ENCODE data around the gene SLC1A2. TPM values are rescaled to one million over a fixed set of nuclear protein-coding genes. Genes with fewer than 3 reads are reported as not detected.

Gene SLC1A2
- total and polyA plus RNA-seq, 7 experiments from 2014 or later: 0.13 to 0.69 (median 0.24) TPM; not detected in 4

GRCh38 chr11:35365961-35366360 lies 53.4 kb downstream of the SLC1A2 start:
- Histone ChIP-seq H3K4me1 (ENCODE audit: control insufficient read depth in 2 of 2, insufficient read depth in 2 of 2, low read length in 2 of 2) (peaks cover 0 to 3% of the 10 kb centered on the region in 2 donors), H3K27ac (ENCODE audit: low read depth, low read length) (no peak overlapping the region), H3K36me3 (ENCODE audit: control insufficient read depth in 2 of 3, insufficient read depth in 3 of 3, low read length in 3 of 3) (no peaks in the 10 kb centered on the region), H3K9me3 (ENCODE audit: control insufficient read depth in 2 of 3, low read length in 3 of 3) (peaks cover 0 to 5% (median 0%) of the 10 kb centered on the region in 3 experiments), H3K4me3 (ENCODE audit: low read length) (no peak overlapping the region), H3K27me3 (ENCODE audit: control insufficient read depth in 2 of 2, insufficient read depth in 2 of 2, low read length in 2 of 2) (no peaks in the 10 kb centered on the region)
- peaks cover 0 to 14% (median 2%) of the 10 kb centered on the region in 11 donors for H3K9me3 Mint-ChIP-seq
- H3K27ac Mint-ChIP-seq: no peak overlapping the region
- POLR2A ChIA-PET: interaction anchor here (1.4 kb wide), 1 partner anchor 13 kb away, joined by 3 read pairs; no protein-coding TSS in a partner anchor
- no peak for ATAC-seq
- peaks cover 0 to 23% (median 0%) of the 10 kb centered on the region in 5 donors for H3K27me3 Mint-ChIP-seq
- peaks cover 0 to 16% (median 6%) of the 10 kb centered on the region in 7 donors for H3K4me1 Mint-ChIP-seq
- no peak overlapping the region for H3K4me3 Mint-ChIP-seq
- CTCF ChIA-PET: no interaction called here
- intact Hi-C loops (cut with micrococcal nuclease): no loop called here
- peaks cover 0 to 8% (median 4%) of the 10 kb centered on the region in 5 donors for H3K36me3 Mint-ChIP-seq
- DNase-seq: no peak

DNA sequence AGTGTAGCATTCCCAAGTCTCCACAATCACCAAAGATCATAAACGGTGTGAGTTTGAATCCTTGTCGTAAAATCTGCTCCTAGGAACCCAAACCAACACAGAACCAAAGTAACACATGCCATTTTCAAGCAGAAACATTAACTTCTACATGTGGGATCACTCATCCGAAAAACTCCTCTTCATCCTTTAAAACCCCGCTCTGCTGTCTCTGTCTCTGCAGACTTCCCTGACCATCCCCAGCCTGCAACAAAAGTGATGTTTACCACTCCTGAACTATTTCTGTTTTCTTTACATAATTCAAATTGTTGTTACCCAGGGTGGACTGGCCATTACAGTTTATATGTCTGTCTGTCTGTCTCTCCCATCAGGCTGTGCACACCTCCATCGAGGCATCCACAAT lies 54.0 kb downstream of the SLC1A2 start:
- peaks cover 0 to 16% (median 6%) of the 10 kb centered on the region in 7 donors for H3K4me1 Mint-ChIP-seq
- H3K9me3 Mint-ChIP-seq: peaks cover 0 to 14% (median 2%) of the 10 kb centered on the region in 11 donors
- Histone ChIP-seq H3K36me3 (ENCODE audit: control insufficient read depth in 2 of 3, insufficient read depth in 3 of 3, low read length in 3 of 3) (no peaks in the 10 kb centered on the region), H3K4me1 (ENCODE audit: control insufficient read depth in 2 of 2, insufficient read depth in 2 of 2, low read length in 2 of 2) (peaks cover 0 to 3% of the 10 kb centered on the region in 2 donors), H3K27ac (ENCODE audit: low read depth, low read length) (no peak overlapping the region), H3K4me3 (ENCODE audit: low read length) (no peak overlapping the region), H3K27me3 (ENCODE audit: control insufficient read depth in 2 of 2, insufficient read depth in 2 of 2, low read length in 2 of 2) (no peaks in the 10 kb centered on the region), H3K9me3 (ENCODE audit: control insufficient read depth in 2 of 3, low read length in 3 of 3) (peaks cover 0 to 5% (median 0%) of the 10 kb centered on the region in 3 experiments)
- H3K36me3 Mint-ChIP-seq: peaks cover 0 to 8% (median 4%) of the 10 kb centered on the region in 5 donors
- intact Hi-C loops (cut with micrococcal nuclease): no loop called here
- ChIA-PET CTCF (interaction anchor here (0.7 kb wide), 1 partner anchor 70 kb away, joined by 3 read pairs; no protein-coding TSS in a partner anchor), POLR2A (interaction anchor here (1.4 kb wide), 1 partner anchor 12 kb away, joined by 3 read pairs; no protein-coding TSS in a partner anchor)
- no peak overlapping the region for H3K27ac Mint-ChIP-seq
- no peak overlapping the region for H3K4me3 Mint-ChIP-seq
- DNase-seq (no peak), ATAC-seq (no peak)
- peaks cover 0 to 23% (median 0%) of the 10 kb centered on the region in 5 donors for H3K27me3 Mint-ChIP-seq

- Mint-ChIP-seq H3K36me3 (peaks cover 0 to 8% (median 4%) of the 10 kb centered on the region in 5 donors), H3K4me3 (no peak overlapping the region), H3K9me3 (peaks cover 0 to 14% (median 2%) of the 10 kb centered on the region in 11 donors), H3K27ac (peak overlapping the region in 1 of 9 donors; percentile 12), H3K4me1 (peaks cover 3 to 16% (median 6%) of the 10 kb centered on the region in 7 donors), H3K27me3 (peaks cover 0 to 31% (median 0%) of the 10 kb centered on the region in 5 donors)
- Histone ChIP-seq H3K27ac (ENCODE audit: low read depth, low read length) (no peak overlapping the region), H3K9me3 (ENCODE audit: control insufficient read depth in 2 of 3, low read length in 3 of 3) (peaks cover 0 to 5% (median 0%) of the 10 kb centered on the region in 3 experiments), H3K4me1 (ENCODE audit: control insufficient read depth in 2 of 2, insufficient read depth in 2 of 2, low read length in 2 of 2) (peaks cover 0 to 3% of the 10 kb centered on the region in 2 donors), H3K4me3 (ENCODE audit: low read length) (no peak overlapping the region), H3K36me3 (ENCODE audit: control insufficient read depth in 2 of 3, insufficient read depth in 3 of 3, low read length in 3 of 3) (no peaks in the 10 kb centered on the region), H3K27me3 (ENCODE audit: control insufficient read depth in 2 of 2, insufficient read depth in 2 of 2, low read length in 2 of 2) (peaks cover 0 to under 1% of the 10 kb centered on the region in 2 donors)
- no peak for ATAC-seq
- CTCF ChIA-PET: interaction anchor here (0.6 to 1.2 kb wide), 4 partner anchors 19 to 414 kb away, joined by 3 read pairs; no protein-coding TSS in a partner anchor
- intact Hi-C loops (cut with micrococcal nuclease): no loop called here
- POLR2A ChIA-PET: interaction anchor here (1.4 to 1.5 kb wide), 2 partner anchors 11 to 58 kb away, joined by 3 to 5 read pairs; no protein-coding TSS in a partner anchor
- no peak for DNase-seq
Measured at GRCh38 chr11:35363854-35364780, 55.2 kb downstream of the SLC1A2 start.

GRCh38 chr11:35363246-35363801 lies 56.0 kb downstream of the SLC1A2 start:
- no peak for ATAC-seq
- ChIA-PET POLR2A (interaction anchor here (1.5 to 1.6 kb wide), 2 partner anchors 23 to 57 kb away, joined by 4 to 5 read pairs; no protein-coding TSS in a partner anchor), CTCF (interaction anchor here (0.7 to 1.2 kb wide), 2 partner anchors 58 to 285 kb away, joined by 3 read pairs; no protein-coding TSS in a partner anchor)
- peaks cover 0 to 6% of the 10 kb centered on the region in 2 donors for H3K27me3 ChIP-seq (ENCODE audit: control insufficient read depth in 2 of 2, insufficient read depth in 2 of 2, low read length in 2 of 2)
- intact Hi-C loops (cut with micrococcal nuclease): no loop called here
- peak overlapping the region in 1 of 9 donors; percentile 41 for H3K27ac Mint-ChIP-seq
- H3K4me1 Mint-ChIP-seq: peaks cover 3 to 16% (median 6%) of the 10 kb centered on the region in 7 donors
- H3K4me3 Mint-ChIP-seq: no peak overlapping the region
- H3K4me3 ChIP-seq (ENCODE audit: low read length): no peak overlapping the region
- H3K27ac ChIP-seq (ENCODE audit: low read depth, low read length): no peak overlapping the region
- DNase-seq: no peak
- no peaks in the 10 kb centered on the region for H3K36me3 ChIP-seq (ENCODE audit: control insufficient read depth in 2 of 3, insufficient read depth in 3 of 3, low read length in 3 of 3)
- H3K9me3 Mint-ChIP-seq: peaks cover 0 to 14% (median 2%) of the 10 kb centered on the region in 11 donors
- peaks cover 0 to 3% of the 10 kb centered on the region in 2 donors for H3K4me1 ChIP-seq (ENCODE audit: control insufficient read depth in 2 of 2, insufficient read depth in 2 of 2, low read length in 2 of 2)
- peaks cover 0 to 8% (median 4%) of the 10 kb centered on the region in 5 donors for H3K36me3 Mint-ChIP-seq
- H3K27me3 Mint-ChIP-seq: peaks cover 0 to 32% (median 0%) of the 10 kb centered on the region in 5 donors
- H3K9me3 ChIP-seq (ENCODE audit: control insufficient read depth in 2 of 3, low read length in 3 of 3): peaks cover 0 to 5% (median 0%) of the 10 kb centered on the region in 3 experiments

DNA sequence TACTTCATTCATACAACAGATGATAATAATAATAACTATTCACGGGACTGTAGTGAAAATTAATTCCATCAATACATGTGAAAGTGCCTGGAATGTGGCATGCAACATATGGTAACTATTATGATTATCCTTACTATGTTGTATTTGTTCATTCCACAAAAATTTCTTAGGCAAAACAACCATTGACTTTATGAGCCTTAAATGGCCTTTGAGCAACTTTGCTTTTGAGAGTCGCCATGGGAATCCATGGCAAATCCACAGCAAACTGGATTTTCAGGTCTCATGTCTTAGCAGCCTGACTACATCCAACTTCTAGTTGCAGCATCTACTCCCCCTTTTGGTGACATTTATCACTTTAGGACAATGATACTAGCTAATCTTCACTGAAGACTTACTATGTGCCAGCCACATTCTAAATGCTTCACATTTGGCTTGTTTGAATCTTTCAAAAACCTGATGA lies 56.8 kb downstream of the SLC1A2 start:
- CTCF ChIA-PET: interaction anchor here (0.6 to 1.2 kb wide), 5 partner anchors 17 to 364 kb away, joined by 3 to 6 read pairs (median 3); no protein-coding TSS in a partner anchor
- H3K27ac ChIP-seq (ENCODE audit: low read depth, low read length): no peak overlapping the region
- H3K36me3 ChIP-seq (ENCODE audit: control insufficient read depth in 2 of 3, insufficient read depth in 3 of 3, low read length in 3 of 3): no peaks in the 10 kb centered on the region
- ATAC-seq (no peak), DNase-seq (no peak)
- peaks cover 3 to 16% (median 6%) of the 10 kb centered on the region in 7 donors for H3K4me1 Mint-ChIP-seq
- no peak overlapping the region for H3K4me3 Mint-ChIP-seq
- H3K27me3 Mint-ChIP-seq: peaks cover 0 to 26% (median 0%) of the 10 kb centered on the region in 5 donors
- H3K4me3 ChIP-seq (ENCODE audit: low read length): no peak overlapping the region
- POLR2A ChIA-PET: interaction anchor here (0.8 to 1.6 kb wide), 5 partner anchors 12 to 56 kb away, joined by 3 to 5 read pairs (median 4); no protein-coding TSS in a partner anchor
- intact Hi-C loops (cut with micrococcal nuclease): no loop called here
- peaks cover 0 to 13% (median 2%) of the 10 kb centered on the region in 11 donors for H3K9me3 Mint-ChIP-seq
- H3K36me3 Mint-ChIP-seq: peaks cover 0 to 8% (median 4%) of the 10 kb centered on the region in 5 donors
- peak overlapping the region in 1 of 9 donors; percentile 41 for H3K27ac Mint-ChIP-seq
- peaks cover 0 to 6% of the 10 kb centered on the region in 2 donors for H3K27me3 ChIP-seq (ENCODE audit: control insufficient read depth in 2 of 2, insufficient read depth in 2 of 2, low read length in 2 of 2)
- peaks cover 0 to 3% of the 10 kb centered on the region in 2 donors for H3K4me1 ChIP-seq (ENCODE audit: control insufficient read depth in 2 of 2, insufficient read depth in 2 of 2, low read length in 2 of 2)
- peaks cover 0 to 5% (median 0%) of the 10 kb centered on the region in 3 experiments for H3K9me3 ChIP-seq (ENCODE audit: control insufficient read depth in 2 of 3, low read length in 3 of 3)
